Forelimb muscle (tissue), 1 donor: Measurements from ENCODE around the gene SMIM23. TPM values are rescaled to one million over a fixed set of nuclear protein-coding genes. Genes with fewer than 3 reads are reported as not detected.

Experiments used
- DNase-seq: peaks from one replicate; pipeline ENCODE4 v3.0.0-alpha.2; 2013; ENCODE audit warnings: low read depth
- polyA plus RNA-seq: library from polyadenylated mRNA; unstranded; fragments of 120-200 nt; gene quantifications from one replicate; pipeline ENCODE4 v1.2.1, GENCODE V29; 2013; ENCODE audit not compliant: insufficient read length

Gene SMIM23
- polyA plus RNA-seq, 1 donor = not detected

DNA sequence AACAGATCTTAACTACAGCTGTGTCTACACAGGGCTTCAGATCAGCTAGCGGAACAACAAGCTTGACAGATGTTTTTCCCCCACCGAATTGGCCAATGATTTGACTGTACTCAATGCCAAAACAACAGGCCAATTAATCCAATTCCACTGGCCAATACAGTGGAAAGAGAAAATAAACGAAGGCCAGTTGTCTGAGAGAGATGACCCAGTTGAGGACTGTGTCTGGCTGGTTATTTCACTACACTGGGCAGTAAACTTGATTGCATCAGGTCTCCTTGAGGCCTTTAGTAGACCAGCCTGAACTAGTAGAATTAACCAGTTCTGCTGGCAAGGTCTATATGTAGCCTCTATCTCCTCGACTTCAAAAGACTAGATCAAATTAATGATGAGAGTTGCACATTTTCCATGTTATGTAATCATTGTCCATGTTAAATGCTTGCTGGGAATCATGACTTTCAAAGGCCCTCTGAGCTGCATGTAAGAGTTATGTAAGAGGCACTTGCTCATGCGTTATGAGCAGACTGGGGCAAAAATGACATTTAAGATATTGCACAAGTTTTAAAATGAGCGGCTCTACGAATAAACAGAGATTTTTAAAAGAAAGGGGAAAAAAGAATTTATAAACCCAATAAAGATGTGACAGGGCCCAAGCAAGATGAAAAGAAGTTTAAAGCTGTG lies 28.3 kb downstream of the SMIM23 start:
- DNase-seq = no peak

DNA sequence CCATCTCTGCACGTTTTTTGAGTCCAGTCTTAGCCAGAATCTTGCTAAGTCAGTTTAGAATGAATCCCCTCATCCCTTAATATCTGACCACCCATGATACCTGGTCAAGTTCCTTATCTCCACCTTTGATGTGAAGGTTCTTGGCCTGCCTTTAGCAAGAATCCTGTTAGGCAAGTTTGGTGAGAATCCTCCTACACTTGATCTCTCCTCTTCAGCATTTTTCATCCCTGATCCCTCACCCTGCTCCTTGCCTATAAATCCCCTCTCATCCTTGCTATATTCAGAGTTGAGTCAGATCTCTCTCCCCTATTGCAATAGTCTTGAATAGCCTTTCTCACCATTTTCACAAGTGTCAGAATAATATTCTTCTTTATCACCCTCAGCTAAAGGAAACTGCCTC lies 31.0 kb downstream of the SMIM23 start:
- no peak for DNase-seq

DNA sequence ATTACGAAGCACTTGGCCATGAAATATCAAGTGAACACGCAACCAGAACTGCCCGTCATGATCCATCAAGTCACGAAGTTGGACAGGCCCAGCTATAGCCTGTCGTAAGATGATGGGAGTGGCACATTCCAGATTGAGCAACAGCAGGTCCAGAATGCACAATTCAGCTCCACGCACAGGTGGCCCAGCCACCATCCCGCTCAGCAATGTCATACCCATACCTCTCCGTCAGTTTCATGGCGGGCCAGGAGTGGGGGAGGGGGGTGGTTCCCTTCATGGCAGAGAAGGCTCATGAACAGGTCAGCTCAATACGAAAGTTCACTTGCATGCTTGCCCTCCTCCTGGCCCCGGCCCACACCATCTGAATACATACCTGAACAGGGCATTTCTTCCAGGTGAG lies 34.9 kb downstream of the SMIM23 start:
- DNase-seq = no peak

DNA sequence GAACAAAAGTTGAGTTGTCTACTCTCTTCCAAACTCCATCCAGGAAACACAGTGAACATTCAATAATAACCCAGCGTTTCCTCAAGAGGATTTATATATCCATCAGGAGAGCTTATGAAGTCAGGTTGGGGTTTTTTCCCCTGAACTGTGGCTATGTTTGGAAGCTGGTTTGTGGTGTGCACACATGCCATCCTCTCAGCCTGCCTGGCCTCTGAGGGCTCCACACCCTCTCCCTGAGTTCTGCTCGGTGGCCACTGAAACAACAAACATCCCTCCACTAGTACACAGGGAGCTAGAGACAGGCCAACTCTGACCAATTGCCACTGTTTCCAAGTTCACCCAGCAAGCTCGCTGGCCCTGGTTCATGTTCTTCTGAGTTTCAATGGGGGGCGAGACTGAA lies 35.7 kb downstream of the SMIM23 start:
- DNase-seq = no peak

- no peak for DNase-seq
These were observed 37.7 kb downstream of the SMIM23 start for GRCh38 chr5:171823269-171823668.

DNA sequence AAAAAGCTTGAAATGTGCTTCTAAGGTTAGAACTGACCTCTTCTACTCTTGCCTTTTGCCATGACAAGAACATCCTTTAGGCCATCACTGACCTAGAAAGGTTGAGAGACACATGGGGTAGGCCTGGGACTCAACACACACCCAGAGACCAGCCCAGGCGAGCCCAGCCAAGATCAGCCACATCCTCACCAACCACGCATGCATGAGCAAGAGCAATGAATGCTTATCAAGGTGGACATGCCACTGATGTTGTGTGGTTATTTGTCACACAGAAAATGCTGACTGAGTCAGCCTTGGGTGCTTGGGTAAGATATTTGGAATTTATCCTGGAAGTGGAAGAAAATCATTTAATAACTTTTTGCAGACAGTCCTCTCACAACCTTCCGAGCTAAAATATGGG lies 39.4 kb downstream of the SMIM23 start:
- DNase-seq = no peak

GRCh38 chr5:171826132-171826531 lies 40.5 kb downstream of the SMIM23 start:
- DNase-seq = no peak

GRCh38 chr5:171827162-171827561 lies 41.5 kb downstream of the SMIM23 start:
- DNase-seq = no peak

GRCh38 chr5:171830686-171831085 lies 45.1 kb downstream of the SMIM23 start:
- no peak for DNase-seq

DNA sequence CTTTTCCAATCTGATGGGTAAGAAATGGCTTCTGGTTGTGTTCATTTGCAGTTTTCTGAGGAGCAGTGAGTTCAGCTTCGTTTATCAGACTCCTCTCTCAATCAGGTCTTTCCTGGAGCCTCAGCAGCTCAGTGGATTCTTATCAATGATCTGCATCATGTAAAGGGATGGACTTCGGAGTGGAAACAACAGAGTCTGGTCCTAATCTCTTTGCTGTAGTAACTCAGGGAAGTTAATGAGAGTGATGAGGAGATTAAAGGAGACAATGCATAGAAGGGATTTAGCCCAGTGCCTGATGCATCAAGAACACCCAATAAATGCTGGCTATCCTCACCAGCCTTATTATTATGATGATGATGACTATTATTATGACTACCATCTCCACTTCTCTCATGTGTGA lies 47.2 kb downstream of the SMIM23 start:
- no peak for DNase-seq

DNA sequence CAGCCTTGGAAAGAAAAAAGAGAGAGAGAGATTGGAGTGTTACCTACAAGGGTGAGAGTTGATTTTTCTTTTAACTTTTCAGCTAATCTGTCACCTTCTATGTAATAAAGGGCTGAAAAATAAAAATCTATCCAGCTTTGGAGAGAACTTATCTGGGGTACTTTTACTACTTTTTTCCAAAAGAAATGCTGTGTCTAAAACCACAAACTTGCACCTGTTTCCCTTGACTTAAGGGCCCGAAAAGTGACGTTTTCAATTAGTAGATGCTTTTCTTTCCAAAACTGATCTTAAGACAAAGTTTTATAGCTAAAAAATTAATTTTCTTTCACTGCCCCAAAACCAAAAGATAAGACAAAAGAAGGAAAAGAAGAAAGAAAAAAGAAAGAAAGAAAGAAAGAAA lies 48.8 kb downstream of the SMIM23 start:
- DNase-seq = no peak

DNA sequence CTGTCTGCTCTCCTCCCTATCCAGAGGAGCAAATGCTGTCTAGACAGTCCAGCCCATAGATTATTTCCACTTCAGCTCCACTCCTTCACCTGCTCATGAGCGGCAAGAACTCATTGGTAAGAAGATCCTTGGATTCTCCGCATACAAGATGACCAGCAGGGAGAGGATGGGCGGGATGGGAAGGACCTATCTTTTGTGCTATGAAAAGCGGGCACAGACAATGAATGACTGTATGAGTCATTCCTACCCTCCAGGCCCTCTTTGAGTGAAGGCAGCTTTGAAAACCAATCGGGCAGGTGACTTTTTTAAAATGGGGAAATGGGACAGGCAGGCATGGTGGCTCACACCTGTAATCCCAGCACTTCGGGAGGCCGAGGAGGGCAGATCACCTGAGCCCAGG lies 49.4 kb downstream of the SMIM23 start:
- no peak for DNase-seq

DNA sequence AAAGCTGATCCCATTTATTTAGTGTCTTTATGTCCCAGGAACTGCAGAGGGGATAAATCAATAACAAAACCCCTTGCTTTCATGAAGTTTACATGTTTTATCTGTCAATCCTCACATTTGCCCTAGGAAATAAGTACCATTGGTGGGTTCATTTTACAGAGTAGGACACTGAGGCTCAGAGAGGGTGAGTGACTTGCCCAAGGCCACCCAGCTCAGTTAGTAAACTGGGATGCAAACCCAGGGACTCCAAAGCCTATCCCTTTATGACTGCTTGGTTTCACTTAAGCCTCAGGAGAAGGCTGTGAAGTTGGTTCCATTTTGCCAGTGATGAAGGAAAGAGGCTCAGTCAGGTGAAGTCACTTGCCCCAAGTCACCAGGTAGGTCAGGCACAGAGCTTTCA lies 51.9 kb downstream of the SMIM23 start:
- no peak for DNase-seq

- no peak for DNase-seq
These were observed 52.4 kb downstream of the SMIM23 start for GRCh38 chr5:171838066-171838465.

GRCh38 chr5:171839112-171839511 lies 53.5 kb downstream of the SMIM23 start:
- DNase-seq = no peak

DNA sequence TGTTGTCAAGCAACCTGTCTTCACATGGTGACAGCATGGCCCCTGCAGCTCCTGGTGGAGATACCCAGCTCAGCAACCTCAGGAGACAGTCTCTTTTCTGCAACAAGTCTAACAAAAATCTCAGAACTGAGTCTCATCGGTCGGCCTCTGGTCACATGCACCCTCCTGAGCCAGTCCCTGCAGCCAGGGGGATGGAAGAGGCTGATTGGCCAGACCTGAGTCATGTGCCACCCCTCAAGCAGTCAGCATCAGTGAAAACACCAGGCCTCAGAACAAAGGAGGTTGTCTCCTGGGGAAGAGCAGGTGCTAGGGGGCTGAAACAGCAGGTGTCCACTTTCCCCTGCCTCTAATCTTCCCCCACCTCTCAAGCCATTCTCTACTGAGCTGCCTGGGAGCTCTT lies 54.4 kb downstream of the SMIM23 start:
- DNase-seq = no peak

Other genes starting within 250 kb of the SMIM23 start
- 34.6 TPM for gene FBXW11, start 220.8 kb downstream of the SMIM23 start, polyA plus RNA-seq